Muscle layer of duodenum (tissue), 2 donors: ENCODE results near the gene PUM2.
"Not testable (repeated sequence)": the region's sequence is repeated elsewhere in the genome, so short reads cannot be mapped to it uniquely, and the experiment has no call there.

Experiments used
- H3K27ac ChIP-seq: one replicate; pipeline ENCODE4 v1.7.0; 2013; ENCODE audit warnings: mild to moderate bottlenecking, low read length
- H3K27me3 ChIP-seq: one replicate; pipeline ENCODE4 v1.7.0; 2013; ENCODE audit warnings: low read depth, mild to moderate bottlenecking, control low read depth, low read length
- H3K36me3 ChIP-seq, 2 donors: one replicate each; pipeline ENCODE4 v1.7.0; 2013; ENCODE audit warnings: low read length in 2 of 2, control low read depth in 1 of 2, mild to moderate bottlenecking in 1 of 2; ENCODE audit not compliant: insufficient read depth in 2 of 2, control insufficient read depth in 1 of 2
- H3K4me1 ChIP-seq, 2 donors: one replicate each; pipeline ENCODE4 v1.7.0; 2013; ENCODE audit warnings: low read length in 2 of 2, mild to moderate bottlenecking in 2 of 2, control low read depth in 1 of 2, moderate library complexity in 1 of 2; ENCODE audit not compliant: insufficient read depth in 2 of 2, control insufficient read depth in 1 of 2
- H3K4me3 ChIP-seq, 2 donors: one replicate each; pipeline ENCODE4 v1.7.0; 2013; ENCODE audit warnings: low read length in 2 of 2, low read depth in 1 of 2, mild to moderate bottlenecking in 1 of 2
- H3K9me3 ChIP-seq, 2 donors: one replicate each; pipeline ENCODE4 v1.7.0; 2013; ENCODE audit warnings: low read length in 2 of 2, control low read depth in 1 of 2, mild to moderate bottlenecking in 1 of 2; ENCODE audit not compliant: control insufficient read depth in 1 of 2
- donor health status: healthy.

PUM2 gene

DNA sequence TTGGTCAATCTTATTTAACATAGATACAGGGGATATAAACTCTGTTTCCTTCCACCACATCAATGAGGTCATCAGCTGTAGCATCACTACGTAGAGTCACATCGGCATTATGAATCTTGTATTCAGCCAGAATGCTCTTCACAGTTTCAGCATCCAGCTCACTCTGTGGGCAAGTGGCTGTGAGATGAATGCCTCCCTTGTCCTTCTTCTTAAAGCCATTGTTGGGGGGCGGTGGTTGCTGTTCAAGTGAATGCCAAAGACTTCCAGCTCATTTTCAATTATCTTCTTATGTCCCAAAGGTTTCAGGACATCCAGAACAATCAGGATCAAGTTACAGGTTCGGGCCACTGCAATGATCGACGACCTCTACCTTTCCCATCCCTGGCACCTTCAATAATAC lies 110.4 kb downstream of the PUM2 start:
- H3K27me3 ChIP-seq: not testable (repeated sequence)

DNA sequence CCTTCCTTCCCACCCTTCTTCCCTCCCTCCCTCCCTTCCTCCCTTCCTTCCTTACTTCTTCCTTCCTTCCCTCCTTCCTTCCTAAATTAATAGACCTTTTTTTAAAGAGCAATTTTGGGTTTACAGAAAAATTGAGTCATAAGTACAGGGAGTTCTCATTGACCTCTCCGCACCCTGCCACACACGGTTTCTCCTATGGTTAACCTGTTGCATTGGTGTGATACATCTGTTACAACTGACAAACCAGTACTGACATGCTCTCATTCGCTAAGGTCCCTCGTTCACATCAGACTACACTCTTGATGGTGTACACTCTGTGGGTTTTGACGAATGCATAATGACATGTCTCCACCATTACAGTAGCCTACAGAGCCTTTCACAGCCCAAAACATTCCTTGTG lies 114.1 kb downstream of the PUM2 start:
- H3K9me3 ChIP-seq: no peaks in the 10 kb centered on the region
- no peaks in the 10 kb centered on the region for H3K36me3 ChIP-seq
- no peak overlapping the region for H3K4me3 ChIP-seq
- no peak overlapping the region for H3K27ac ChIP-seq
- H3K4me1 ChIP-seq: no peaks in the 10 kb centered on the region
- no peaks in the 10 kb centered on the region for H3K27me3 ChIP-seq

More for the DNA sequence above, 110.4 kb downstream of the PUM2 start:
- H3K9me3 ChIP-seq, H3K4me1 ChIP-seq, H3K27ac ChIP-seq, H3K4me3 ChIP-seq, H3K36me3 ChIP-seq: not testable (repeated sequence)

DNA sequence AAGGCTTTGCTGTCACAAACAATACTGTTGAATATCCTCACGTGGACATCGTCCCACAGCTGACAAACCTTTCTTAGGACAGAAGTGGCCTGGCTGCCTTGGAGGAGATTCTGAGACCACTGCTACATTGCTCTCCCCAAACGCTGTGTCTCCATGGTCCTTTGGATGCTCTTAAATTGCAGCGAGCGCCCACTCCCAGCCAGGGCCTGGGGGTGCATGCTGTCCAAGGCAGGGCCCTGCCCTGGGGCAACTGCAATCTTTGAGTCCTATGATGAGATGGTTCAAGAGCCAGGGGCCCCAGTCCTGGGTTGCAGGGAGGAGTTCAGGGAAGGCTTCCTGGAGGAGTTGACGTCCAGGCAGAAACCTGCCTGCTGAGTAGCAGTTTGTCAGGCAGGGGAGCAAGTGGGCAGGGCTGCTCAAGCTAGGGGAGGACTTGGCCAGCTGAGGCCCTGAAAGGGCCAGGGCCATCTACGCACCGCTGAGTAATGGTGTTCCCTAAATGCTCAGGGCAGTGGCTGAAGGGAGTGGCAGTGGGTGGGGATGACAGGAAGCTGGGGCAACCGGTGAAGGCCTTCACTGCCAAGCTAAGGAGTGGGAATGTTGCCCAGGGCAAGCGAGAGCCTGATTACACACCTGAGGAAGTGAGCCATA lies 114.9 kb downstream of the PUM2 start:
- H3K4me3 ChIP-seq: no peak overlapping the region
- H3K27me3 ChIP-seq: no peaks in the 10 kb centered on the region
- no peaks in the 10 kb centered on the region for H3K36me3 ChIP-seq
- no peak overlapping the region for H3K27ac ChIP-seq
- H3K4me1 ChIP-seq: no peaks in the 10 kb centered on the region
- H3K9me3 ChIP-seq: no peaks in the 10 kb centered on the region

DNA sequence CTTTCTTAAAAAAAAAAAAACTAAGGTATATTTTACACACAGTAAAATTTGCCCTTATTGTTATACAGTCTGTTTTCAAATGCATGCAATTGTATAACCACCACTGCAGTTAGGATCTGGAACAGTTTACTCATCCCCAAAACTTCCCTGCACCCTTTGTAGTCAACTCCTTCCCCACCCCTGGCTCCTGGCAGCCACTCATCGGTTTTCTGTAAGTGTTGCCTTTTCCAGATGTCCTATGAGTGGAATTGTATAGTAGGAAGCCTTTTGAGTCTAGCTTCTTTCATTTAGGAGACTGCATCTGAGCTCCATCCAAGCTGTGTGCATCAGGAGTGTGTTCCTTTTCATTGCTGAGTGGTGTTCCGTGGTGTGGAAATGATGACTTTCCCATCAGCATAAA lies 116.0 kb downstream of the PUM2 start:
- not testable (repeated sequence) for H3K27ac ChIP-seq, H3K27me3 ChIP-seq, H3K4me3 ChIP-seq, H3K9me3 ChIP-seq, H3K4me1 ChIP-seq, H3K36me3 ChIP-seq

DNA sequence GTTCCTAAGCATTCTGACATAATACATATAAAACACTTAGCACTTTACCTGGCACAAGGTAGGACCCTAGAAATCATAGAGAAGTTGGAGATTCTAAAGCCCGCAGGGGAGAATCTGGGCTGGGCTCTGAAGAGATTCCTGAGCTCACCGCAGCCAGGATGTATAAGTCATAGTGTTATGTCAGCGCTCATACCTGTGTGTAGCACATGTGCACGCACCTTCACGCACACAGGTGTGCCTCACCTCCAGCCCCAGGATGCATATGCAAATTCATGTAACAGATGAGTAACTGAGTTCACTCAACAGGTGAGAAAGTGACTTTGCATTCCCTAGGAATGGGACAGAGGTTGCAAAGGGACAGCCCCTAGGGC lies 117.8 kb downstream of the PUM2 start:
- Histone ChIP-seq H3K4me1 (no peaks in the 10 kb centered on the region), H3K36me3 (no peaks in the 10 kb centered on the region), H3K9me3 (no peaks in the 10 kb centered on the region), H3K27me3 (no peaks in the 10 kb centered on the region), H3K4me3 (no peak overlapping the region), H3K27ac (no peak overlapping the region)

DNA sequence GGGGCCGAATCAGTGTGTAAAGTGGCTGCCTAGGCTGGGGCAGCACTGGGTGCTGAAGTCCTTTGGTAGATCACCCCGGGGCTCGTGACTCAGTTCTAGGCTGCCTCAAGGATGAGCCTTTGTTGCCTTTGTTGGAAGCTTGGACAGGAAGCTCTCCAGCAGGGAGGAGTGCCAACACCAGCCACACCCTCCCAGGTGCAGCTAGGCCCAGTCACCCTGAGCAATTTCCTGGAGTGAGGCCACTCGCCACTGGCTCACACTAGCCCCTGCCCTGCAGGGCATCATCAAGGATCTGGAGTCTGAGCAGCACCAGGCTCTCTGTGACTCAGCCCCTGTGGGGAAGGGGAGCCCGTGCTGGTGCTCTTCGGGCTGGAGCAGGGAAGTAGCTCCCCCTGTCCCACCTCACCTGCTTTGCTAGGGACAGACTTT lies 119.0 kb downstream of the PUM2 start:
- H3K9me3 ChIP-seq: no peaks in the 10 kb centered on the region
- no peaks in the 10 kb centered on the region for H3K27me3 ChIP-seq
- no peaks in the 10 kb centered on the region for H3K36me3 ChIP-seq
- no peak overlapping the region for H3K27ac ChIP-seq
- H3K4me3 ChIP-seq: no peak overlapping the region
- H3K4me1 ChIP-seq: no peaks in the 10 kb centered on the region

DNA sequence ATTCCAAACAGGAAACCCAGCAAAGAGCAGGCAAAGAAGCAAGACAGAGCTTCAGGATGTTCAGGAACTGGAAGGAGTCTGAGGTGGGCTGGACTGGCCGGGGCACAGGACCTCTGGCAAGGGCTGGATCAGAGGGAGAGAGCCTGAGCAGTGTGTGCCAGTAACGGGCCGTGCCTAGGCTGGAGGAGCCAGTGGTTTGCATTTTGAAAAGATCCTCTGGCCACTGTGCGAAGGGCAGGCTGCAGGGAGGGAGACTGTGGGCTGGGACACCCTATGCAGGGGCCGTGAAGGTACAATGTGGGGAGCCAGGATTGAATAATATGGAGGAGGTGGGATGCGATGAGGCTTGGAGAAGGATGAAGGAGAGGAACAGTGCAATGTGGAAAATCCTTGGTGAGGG lies 119.5 kb downstream of the PUM2 start:
- H3K27ac ChIP-seq: no peak overlapping the region
- peaks cover 0 to under 1% of the 10 kb centered on the region in 2 donors for H3K4me1 ChIP-seq

DNA sequence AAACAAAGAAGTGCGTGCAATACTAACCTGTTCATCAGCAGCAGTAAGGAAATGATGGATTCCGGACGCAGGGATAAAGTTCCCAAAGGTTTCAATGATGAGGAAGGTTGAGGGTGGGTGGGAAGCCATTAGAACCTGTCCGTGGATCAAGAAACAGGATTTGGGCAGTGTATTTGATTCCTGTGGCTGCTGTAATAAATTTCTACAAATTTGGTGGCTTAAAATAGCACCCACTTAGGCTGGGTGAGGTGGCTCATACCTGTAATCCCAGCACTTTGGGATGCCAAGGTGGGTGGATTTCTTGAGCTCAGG lies 120.6 kb downstream of the PUM2 start:
- no peak overlapping the region for H3K4me3 ChIP-seq
- peaks cover 6% of the 10 kb centered on the region for H3K27me3 ChIP-seq
- no peak overlapping the region for H3K27ac ChIP-seq
- H3K4me1 ChIP-seq: peaks cover 0 to 11% of the 10 kb centered on the region in 2 donors
- no peaks in the 10 kb centered on the region for H3K9me3 ChIP-seq
- H3K36me3 ChIP-seq: no peaks in the 10 kb centered on the region

More for the DNA sequence above, 119.5 kb downstream of the PUM2 start:
- Histone ChIP-seq H3K9me3 (no peaks in the 10 kb centered on the region), H3K36me3 (no peaks in the 10 kb centered on the region), H3K4me3 (no peak overlapping the region), H3K27me3 (peaks cover 3% of the 10 kb centered on the region)

DNA sequence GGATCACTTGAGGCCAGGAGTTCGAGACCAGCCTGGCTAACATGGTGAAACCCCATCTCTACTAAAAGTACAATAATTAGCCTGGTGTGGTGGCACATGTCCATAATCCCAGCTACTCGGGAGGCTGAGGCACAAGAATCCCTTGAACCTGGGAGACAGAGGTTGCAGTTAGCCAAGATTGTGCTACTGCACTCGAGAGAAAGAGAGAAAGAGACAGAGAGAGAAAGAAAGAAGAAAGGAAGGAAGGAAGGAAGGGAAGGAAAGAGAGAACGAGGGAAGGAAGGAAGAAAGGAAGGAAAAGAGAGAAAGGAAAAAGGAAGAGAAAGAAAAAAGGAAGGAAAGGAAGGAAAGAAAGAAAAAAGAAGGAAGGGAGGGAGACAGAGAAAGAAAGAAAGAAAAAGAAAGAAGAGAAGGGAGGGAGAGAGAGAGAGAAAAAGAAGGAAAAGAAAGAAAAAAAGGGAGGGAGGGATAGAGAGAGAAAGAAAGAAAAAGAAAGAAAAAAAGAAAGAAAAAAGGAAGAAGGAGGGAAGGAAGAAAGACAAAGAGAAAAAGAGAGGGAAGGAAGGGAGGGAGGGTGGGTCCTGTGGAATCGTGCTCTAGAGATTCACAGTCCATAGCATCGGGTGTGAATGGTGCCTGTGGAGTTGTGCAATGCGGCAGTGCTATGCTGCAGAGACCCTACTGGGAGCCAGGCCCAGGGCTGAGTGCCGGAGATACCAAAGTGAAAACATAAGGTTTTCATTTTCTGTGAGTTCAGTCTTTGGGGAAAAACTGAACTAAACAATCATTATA lies 121.1 kb downstream of the PUM2 start:
- no peak overlapping the region for H3K4me3 ChIP-seq
- no peaks in the 10 kb centered on the region for H3K36me3 ChIP-seq
- H3K27ac ChIP-seq: no peak overlapping the region
- H3K27me3 ChIP-seq: peaks cover 6% of the 10 kb centered on the region
- H3K9me3 ChIP-seq: no peaks in the 10 kb centered on the region
- H3K4me1 ChIP-seq: peaks cover 0 to 11% of the 10 kb centered on the region in 2 donors

DNA sequence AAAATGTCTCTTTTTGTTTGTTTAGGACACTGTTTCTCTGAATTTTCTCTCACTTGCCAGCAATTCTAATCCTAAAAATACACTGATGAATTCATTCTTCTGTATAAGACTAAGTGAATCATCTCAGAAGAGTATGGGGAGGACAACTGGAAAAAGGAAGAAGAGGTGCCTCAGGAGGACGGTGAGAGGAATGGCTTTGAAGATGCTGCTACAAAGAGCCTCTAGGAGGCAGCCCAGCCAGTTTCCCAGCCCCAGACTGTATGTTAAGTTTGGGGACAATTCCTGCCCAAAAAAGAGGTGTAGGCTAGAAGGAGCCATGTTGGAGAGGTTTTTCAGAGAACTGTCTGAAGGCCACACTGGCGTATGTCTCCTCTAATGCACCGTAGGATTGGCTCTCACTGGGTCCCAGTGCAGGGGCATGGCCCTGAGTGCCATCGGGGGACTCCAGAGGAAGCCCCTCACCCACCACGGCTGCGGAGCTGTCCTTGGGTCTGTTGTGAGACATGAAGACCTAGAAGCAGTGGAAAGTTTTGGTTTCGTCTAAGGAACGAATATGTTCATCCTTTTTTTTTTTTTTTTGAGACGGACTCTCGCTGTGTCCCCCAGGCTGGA lies 122.6 kb downstream of the PUM2 start:
- Histone ChIP-seq H3K27ac (no peak overlapping the region), H3K4me3 (no peak overlapping the region), H3K36me3 (no peaks in the 10 kb centered on the region), H3K27me3 (peaks cover 6% of the 10 kb centered on the region), H3K4me1 (peaks cover 0 to 22% of the 10 kb centered on the region in 2 donors), H3K9me3 (no peaks in the 10 kb centered on the region)

DNA sequence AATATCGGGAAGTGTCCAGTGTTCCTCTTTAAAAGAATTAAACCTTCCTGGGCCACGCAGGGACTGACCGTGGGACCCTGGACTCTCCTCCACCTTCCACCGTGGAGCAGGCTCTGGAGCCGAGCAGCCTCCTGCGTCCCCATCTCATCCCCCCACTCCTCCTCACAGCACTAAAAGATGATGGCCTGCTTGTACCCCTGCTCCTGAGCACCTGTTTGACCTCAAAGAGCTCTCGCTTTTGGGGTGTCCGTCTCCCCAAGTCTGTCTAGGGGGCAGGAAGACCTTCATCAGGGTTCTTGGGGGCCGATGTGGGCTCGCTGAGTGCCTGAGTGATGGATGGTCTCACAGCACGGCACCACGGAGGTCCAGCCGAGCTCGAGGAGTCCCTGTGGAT lies 124.5 kb downstream of the PUM2 start:
- H3K27me3 ChIP-seq: peaks cover 10% of the 10 kb centered on the region
- H3K4me1 ChIP-seq: peaks cover 6 to 23% of the 10 kb centered on the region in 2 donors
- H3K9me3 ChIP-seq: no peaks in the 10 kb centered on the region
- H3K4me3 ChIP-seq: no peak overlapping the region
- no peak overlapping the region for H3K27ac ChIP-seq
- H3K36me3 ChIP-seq: no peaks in the 10 kb centered on the region
